ENCODE data around the gene GALNT2.
A peak's percentile ranks its signal among the peaks of the same experiment; 100 is the strongest.

The GALNT2 gene

DNA sequence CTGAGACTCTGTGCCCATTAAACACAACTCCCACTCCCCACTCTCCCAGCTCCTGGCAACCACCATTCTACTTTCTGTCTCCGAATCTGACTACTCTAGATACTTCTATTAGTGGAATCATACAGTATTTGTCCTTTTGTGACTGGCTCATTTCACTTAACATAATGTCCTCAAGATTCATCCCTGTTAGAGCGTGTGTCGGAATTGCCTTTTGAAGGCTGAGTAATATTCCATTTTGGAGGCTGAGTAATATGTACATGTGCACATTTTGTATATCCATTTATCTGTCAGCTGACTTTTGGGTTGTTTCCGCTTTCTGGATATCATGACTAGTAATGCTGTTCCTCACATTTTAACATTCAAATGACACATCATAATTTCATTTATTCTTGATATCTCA, 30.3 kb downstream of the GALNT2 start:
- no peak for DNase-seq

DNA sequence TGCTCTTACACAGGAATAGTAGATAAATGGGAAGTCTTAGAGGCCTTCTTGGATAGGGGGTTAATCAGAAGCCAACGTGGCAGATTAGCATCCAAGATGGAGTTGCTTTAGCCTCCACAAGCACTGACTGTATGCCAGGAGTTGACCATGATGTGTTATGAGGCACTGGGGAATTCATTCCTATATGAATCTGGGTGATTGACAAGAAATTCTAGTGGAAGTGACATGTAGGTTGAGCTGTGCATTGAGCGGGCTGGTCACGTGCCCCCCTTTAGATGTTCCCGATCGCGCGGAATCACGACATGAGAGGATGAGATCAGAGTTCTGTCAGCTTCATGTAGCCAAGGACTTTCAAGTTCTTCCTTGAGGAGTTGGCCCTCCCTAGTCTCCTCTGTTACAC, 31.7 kb downstream of the GALNT2 start:
- no peak for DNase-seq

DNA sequence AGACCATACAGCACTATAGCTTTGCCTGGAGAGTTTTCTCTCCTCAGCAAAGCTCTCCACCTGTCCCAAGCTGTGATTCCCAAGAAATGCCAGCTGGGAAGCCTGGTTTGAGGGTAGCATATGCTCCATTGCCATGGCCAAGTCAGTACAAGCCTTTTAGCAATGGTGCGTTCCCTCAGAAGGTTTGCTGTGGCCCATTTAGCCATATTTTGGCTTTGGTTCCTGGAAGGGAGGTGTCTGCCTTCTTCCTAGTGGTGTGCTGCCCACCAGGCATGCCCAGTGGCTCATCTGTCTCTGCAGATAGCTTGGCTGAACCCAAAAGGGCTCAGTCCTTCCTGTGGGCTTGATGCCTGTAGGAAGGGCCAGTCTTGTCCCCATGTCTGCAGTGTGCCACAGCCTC, 32.4 kb downstream of the GALNT2 start:
- no peak for DNase-seq

DNA sequence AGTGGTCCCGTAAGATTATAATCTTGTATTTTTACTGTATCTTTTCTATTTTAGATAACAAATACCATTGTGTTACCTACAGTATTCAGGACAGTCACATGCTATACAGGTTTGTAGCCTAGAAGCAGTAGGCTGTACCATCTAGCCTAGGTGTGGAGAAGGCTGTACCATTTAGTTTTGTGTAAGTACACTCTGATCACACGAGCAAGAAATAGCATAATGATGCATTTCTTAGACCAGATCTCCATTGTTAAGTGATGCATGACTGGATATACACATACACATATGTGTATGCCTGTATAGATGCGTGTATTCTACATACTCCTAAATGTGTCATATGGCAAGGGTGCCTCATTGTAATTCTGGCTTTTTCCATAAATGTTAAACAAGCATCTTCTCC, 33.9 kb downstream of the GALNT2 start:
- DNase-seq: no peak

DNA sequence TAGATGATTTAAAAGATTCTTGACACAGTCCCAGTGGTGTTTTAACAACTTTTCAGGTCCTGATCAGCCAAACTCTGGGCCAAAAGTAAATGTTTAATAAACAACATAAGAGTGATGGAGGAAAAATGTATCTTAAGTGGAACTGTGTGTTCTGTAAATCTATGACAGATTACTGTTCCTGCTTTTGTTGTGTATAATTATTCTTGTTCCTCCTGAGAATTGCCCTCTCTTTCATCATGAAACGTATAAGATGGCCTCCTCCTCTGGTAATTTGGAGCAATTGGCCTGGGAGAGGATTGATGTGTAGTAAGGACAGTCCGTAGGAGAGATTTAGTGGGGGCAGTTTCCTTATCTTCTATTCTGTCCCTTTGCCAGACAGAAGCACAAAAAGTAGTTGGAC, 34.5 kb downstream of the GALNT2 start:
- DNase-seq: no peak

DNA sequence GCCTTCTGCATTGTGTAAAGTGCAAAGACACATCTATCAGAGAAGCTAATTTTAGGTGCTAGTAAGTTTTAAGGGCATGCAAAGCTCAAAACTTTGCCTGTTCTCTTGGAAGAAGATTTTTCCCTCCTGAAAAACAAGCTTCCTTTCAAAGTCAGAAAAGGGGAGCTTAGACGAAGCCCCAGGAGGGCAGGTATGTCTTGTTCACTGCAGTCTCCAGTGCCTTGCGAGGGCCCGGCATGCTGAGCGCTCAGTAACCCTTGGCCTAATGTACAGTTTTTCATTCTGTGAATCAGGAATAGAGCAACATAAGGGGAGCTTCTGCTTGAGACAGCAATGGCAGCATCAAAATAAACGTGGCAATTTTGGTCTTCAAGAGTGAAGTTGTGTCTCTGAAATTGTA, 35.0 kb downstream of the GALNT2 start:
- no peak for DNase-seq

DNA sequence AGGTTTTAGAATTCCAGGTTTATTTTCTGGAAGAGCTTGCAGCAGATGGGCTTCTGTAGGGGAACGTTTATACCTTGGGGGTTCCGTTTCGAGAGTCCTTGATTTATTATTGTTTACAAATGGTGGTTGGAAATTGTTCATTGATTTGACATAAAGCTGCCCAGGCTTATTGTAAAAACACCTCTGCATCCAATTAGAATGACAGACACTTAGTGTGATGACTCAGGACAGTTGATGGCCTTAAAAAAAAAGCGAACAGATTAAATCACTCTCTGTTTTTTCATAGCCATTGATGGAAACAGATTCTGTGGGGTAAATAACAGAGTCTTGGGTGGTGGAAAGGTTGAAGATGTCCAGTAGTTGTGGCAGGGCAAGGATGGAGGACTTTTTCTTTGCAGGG, 35.4 kb downstream of the GALNT2 start:
- DNase-seq: no peak

DNA sequence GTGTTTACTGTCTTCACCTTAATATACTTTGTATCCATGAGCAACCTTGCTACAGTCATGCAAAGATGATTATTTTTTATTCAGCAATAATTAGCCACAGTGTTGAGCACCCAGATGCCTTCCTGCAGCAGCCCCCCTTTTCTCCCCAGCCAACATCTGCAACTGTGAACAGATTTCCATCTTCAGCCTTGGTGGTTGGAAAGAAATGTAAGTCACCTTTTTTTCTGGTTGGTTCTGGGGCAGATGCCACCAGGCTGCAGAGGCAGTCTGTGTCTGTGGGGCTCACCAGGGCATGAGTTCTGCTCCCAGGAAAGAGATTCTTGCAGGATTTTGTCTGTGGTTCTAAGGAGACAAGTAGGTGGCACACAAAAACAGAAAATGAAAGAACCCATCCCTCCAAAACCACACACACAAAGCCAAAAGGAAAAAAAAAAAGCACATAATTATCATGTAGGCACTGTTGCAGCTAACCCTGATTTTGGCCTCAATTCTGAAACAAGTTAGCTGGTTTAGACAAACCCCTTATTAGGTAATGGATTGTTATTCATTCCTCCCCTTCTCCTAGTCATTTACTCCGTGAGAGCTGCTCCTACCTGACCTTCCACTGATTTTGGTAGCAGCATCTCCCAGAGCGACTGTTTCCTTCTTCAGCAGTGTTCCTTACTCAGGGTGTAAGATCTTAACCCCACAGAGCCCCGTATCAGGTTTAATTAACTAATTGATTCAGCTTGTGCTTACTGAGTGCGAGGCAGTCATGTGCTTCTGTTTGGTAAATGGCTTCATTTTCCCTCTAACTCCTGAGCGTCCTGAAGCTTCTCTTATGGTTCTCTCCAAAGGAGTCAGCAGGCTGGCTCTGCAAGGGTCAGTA, 36.5 kb downstream of the GALNT2 start:
- DNase-seq: no peak

DNA sequence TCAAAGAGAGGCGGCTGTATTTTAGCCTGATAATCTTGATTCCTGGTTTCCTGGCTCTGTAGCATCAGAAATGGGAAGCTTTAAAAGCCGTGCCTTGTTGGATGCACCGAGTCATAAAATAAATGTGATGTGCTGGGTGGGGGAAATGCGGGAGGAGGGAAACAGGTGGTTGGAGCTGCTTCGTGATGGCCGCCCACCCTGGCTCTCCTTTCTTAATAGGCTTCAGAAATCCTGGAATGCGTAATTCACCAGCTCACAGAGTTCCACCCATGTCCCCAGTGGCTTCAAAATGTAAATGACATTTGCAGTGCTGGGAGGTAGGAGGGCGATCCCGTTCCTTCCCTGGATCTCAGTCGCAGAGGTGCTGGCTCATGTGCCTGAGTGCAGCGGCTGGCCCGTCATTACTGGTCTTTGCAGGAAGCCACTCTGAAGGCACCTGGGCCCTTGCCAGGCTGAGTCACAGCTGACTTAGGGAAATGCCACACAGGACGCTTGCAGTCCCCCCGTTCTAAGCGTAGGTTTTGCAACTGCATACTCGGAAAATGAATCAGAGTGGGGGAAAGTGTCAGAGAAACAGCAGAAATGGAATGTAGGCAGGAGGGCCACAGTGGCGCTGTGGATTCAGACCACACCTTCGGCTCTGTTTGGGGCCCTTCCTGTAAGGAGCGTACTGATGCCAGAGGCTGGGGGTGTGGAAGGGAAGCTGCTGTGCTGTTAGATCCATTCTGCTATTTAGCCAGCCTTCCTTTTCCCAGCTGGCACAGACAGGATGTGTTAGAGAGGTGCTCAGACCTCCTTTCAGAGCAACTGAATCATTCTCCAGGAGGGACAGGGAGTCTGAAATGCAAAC, 37.6 kb downstream of the GALNT2 start:
- DNase-seq: peak; percentile 28

DNA sequence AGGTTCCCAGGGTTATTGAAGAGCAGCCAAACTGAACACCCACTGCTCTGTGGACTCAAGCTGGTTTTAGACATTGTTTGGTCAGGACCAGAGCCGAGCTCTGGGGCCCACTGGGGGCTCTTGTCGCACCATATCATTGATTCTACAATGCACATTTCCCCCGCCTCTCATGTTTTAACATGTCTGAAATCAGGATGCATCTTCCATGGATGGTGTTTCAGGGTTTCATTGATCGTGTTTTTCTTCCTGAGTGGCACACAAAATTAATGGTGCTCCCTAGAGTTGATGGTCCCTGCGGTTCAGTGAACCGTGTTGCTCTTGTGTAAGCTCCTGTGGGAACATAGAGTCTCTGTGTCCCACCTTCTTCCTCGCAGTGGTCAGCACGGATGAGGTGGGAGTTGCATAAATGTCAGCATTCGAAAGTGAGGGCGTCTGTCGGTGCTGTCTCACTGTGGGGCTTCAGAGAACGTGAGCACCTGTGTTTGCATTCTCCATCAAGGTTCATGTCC, 38.3 kb downstream of the GALNT2 start:
- DNase-seq: no peak

DNA sequence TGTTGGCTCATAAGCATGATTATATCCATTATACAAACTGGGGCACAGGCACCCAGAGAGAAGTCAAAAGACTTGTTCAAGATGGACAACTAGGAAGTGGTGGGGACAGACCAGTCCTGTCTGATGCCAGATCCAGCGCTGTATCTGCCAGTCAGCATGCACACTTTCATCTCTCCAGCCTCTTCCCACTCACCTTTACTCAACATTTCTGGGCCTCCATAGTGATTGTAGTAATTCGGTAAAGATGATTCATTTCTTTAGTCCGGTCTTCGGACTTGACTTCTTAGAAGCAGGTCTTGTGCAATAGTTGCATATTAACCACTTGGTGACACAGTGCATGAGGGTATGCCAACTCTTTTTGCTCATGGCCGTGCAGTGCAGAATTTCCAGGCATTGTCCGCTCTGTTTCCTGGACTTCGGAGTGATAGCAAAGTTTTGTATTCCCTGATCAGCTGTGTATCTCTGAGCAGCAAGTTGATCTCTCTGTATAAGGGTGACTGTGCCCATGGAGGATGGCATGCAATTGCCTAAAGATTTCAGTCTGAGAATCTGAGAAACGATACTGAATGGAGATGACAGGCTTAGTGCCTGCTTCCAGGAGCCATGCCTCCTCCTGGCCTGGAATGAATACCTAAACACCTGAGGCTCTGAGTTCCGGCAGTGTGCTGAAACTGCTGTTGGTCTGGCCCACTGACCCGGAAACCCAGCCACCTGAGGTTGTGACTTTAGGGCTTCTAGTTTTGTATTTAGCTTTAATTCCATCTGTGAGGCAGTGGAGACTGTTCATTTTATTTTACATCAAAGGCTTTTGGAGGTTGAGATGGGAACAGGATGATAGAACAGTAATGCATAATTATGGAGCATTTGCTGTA, 39.0 kb downstream of the GALNT2 start:
- DNase-seq: no peak

DNA sequence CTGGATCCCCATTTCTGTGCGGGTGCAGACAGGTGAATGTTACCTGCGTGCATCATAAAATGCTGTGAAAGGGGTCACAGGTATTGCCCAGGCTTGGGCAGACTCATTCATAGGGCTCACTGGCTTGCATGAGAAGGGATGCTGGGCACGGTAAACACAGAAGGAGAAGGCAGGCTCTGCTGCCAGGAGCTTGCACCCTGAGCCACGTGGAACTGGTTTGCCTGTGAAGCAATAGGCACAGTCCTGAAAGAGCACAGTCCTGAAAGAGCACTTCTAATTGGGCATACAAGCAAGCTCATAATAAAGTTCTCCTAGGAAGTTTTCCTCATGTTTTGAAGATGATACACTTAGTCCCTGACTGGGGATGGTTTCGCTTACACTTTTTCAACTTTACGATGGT, 40.9 kb downstream of the GALNT2 start:
- DNase-seq: no peak

DNA sequence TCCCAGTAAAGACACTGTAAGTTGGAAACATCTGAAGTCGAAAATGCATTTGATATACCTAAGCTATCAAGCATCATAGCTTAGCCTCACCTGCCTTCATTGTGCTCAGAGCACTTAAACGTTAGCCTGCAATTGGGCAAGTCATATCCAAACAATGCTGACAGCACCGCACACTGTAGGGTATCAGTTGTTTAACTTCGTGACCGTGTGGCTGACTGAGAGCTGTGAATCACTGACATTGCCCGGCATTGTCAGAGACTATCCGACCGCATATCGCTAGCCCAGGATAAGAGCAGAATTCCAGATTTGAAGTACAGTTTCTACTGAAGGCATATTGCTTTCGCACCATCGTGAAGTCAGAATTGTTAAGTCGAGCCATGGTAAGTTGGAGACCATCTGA, 41.5 kb downstream of the GALNT2 start:
- DNase-seq: no peak

DNA sequence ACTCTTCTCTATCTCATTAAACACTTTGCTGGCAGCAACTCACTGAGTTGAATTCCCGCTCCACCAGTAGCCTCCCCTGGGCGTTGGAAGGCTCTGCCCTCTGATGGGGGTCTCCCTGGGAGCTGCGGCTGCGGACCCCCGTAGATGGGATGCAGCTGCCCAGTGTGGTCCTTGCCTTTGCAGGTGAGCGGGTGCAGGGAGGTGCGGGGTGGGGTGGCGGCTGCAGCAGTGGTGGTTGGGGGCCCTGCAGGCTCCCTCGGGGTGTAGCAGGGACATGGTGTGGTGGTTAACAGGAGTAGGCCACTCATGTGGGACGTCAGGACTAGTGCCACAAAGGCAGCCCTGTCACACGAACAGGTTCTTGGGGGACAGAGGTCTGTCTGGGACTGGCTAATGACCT, 42.0 kb downstream of the GALNT2 start:
- no peak for DNase-seq

DNA sequence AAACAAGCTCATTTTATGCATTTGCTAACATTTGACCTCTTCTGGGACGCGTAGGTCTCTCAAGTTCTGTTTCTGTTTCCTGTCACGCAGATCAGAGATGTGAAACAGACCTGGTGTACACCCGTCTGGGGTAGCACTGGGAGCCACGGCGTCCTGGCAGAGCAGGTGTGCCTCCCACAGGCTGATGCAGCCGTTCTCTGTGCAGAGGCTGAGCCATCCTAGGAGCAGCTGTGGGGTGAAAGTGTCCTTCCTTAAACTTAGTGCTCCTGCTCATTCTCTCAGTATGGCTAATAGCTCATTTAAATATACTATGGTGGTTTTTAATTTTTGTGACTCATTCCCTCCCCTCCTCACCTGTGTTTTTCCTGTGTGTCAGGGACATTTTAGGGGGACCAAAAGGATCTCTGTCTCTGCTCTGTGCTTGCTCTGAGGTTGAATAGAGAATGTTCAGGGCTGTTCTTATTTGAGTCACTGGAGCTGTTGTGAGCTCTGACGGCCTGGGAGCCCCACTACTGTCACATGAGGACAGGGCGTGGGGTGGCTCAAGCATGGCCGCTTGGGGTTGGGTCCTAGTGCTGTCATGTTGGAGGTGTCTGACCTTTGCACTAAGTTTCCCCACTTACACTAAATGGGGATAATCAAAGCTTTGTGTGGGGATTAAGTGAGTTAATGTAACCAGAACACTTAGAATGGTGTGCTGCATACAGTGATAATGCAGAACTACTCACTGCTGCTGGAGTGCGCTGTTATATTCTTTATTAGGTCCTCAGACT, 43.0 kb downstream of the GALNT2 start:
- DNase-seq: peak; percentile 28

DNA sequence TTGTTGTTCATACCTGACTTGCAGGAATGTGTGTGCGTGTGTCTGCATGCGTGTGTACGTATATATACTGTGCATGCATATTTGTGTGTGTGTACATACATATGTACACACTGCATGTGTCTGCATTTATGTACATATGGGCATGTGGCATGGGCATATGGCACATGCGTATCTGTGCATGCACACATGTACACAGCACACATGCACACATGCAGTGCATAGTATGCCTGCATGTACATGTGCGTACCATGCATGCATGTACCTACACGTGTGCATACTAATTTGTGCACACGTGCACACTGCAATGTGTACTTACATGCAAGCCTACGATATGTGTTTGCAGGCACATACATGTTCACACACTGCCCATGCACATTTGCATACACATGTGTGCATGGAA, 43.9 kb downstream of the GALNT2 start:
- DNase-seq: no peak

DNA sequence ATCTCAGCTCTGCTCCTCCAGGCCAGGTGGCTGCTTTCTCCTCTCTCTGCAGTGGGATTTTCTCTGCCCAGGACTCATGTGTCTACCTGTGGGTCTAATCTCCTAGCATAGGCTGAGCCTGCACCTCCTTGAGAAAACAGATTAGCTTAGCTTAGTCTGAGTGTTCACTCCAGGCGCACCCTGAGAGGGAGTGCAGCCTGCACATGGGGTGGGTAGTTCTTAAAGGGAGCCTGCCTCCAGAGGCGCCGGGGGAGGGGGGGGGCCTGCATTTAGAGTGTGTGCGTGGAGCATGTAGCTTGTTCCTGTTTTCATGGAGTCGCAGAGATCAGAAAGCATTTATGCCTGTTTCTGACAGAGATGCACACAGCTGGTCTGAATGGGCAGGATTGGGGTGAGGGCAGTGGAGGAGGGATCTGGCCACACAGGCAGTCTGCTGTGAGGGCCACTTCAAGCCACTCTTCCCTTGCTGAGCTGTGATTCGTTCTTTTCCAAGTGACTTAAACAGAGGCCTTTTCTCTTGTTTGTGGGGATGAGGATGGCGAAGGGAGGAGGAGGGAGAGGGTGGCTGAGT, 45.2 kb downstream of the GALNT2 start:
- no peak for DNase-seq

DNA sequence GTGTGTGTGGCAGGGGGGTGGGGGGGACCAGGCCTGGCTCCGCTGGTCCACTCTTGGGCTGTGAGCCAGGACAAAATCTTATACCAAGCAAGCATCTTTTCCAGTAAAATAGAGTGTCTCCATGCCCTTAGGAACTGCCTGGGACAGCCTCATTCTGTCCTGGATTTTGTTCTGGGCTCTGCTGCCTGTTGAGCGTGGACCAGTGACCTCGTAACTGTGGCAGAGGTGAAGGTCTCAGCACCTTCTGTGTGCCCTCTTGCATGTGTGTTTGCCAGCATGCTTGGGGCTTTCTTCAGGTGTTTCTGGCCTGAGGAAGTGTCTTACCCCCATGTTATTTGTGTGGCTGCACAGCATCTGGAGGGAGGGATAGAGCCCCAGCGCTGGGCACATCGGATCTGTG, 45.7 kb downstream of the GALNT2 start:
- DNase-seq: no peak

DNA sequence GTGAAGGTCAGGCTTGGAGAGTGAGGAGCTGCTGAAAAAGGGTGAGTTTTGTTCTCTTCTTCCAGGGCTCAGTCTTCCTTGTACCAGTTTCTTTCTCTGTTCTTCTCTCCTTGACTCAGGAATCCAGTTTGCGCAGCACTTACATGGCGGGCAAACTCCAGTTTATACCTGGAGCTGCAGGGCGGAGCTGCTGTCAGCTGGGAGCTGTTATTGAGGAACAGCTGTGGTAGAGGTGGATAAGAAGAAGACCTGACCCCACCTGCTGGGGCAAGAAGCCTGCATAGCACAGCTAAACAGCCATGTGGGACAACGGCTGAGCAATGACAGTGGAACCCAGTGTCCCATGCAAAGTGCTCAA, 46.2 kb downstream of the GALNT2 start:
- no peak for DNase-seq

DNA sequence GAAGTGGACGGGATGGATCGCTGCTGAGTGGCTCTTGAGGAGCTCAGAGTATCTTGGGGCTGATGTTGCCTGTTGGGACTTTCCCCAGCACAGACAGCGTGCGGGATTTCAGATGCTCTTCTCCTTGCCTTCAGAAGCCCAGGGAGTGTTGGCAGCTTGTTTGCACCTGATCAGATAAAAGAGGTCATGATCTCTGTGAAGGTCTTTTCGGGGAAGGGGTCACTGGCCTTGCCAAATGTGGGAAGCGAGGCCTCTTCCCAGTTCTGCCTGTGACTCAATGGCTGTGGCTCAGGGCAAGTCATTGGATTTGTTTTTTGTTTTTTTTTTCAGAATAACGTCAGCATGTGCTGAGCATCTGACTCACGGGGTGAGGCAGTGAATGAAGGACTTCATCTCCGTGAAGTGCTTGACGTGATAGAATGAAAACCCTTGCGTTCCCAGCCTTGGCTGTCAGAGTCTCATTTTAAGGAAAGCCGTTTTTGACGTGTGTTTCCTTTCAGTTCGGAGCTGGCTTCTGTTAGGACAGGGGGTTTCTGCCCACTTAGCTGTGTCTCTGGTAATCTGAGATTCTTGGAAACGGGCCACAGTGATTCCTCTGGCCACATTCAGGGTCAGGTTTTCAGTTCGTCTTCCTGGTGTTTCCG, 46.7 kb downstream of the GALNT2 start:
- DNase-seq: no peak

DNA sequence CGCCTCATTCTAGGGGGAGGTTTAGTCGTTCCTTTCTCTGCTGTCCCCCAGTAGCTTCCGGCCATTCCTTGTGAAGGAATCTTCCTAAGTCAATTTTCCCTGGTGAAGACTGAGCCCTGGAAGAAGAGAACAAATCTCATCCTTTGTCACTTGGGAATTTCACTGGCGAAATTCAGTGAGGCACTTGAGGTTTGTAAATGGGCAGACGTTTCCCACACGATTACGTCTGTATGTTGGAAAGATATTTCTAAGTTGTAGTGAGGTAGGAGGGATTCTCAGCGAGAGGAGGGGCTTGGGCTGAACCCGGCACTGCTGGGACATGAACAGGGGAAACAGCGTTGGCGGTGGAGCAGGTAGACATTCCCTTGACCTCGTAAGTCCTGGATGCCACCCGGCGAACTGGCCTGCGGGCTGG, 47.2 kb downstream of the GALNT2 start:
- no peak for DNase-seq
